Esophagus mucosa (tissue), 1 donor: Measurements from ENCODE around the gene DLEC1. TPM values are rescaled to one million over a fixed set of nuclear protein-coding genes. Genes with fewer than 3 reads are reported as not detected.
"Not testable (repeated sequence)": the region's sequence is repeated elsewhere in the genome, so short reads cannot be mapped to it uniquely, and the experiment has no call there.

ENCODE experiments used
- ATAC-seq: fragments of 200-7000 bp; cut with Tn5 transposase; one replicate; pipeline ENCODE4 v1.9.1; 2020
- total RNA-seq: library from RNA; stranded (reverse); gene quantifications from one replicate; pipeline ENCODE4 v1.2.4, GENCODE V29; 2023
- donor health status: DM: yes; HTN: yes; CAD: no.

DLEC1 gene
- total RNA-seq, 1 donor from 2014 or later, result 0.08 TPM

DNA sequence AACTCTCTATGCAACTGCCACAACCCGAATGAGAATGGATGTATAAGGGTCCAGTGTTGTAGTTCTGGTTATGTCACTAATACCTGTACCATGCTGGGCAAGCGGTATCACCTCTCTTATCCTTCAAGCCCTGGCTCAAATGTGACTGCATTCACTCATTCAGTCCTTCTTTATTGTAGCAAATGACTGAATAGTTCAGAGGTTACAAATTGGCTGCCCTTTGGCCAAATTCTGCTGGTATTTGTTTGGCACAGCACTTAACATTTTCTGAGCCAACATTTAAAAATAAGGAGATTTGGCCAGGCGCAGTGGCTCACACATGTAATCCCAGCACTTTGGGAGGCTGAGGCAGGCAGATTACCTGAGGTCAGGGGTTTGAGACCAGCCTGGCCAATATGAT lies 47.5 kb downstream of the DLEC1 start:
- no peak for ATAC-seq

- ATAC-seq, result not testable (repeated sequence)
Observed at GRCh38 chr3:38087278-38087677, 48.3 kb downstream of the DLEC1 start.

GRCh38 chr3:38088126-38089078 lies 49.4 kb downstream of the DLEC1 start:
- ATAC-seq, result no peak

DNA sequence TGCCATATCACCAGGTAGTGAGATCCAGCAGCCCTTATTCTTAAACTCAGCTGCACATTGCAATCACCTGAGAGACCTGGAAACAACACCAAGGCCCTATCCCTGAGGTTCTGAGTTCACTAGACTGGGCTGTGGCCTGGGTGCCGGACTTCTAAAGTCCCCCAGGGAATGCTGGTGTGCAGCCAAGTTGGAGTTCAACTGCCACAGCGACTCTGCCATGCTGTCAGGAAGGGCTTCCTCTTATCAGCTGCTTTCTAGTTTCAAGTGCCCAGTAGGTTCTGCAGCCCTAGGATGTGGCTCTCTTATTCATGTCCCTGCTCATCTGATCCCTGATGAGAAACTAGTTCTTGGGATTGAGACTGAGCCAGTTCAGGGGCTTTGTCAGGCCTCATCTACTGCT lies 50.2 kb downstream of the DLEC1 start:
- ATAC-seq, result no peak

DNA sequence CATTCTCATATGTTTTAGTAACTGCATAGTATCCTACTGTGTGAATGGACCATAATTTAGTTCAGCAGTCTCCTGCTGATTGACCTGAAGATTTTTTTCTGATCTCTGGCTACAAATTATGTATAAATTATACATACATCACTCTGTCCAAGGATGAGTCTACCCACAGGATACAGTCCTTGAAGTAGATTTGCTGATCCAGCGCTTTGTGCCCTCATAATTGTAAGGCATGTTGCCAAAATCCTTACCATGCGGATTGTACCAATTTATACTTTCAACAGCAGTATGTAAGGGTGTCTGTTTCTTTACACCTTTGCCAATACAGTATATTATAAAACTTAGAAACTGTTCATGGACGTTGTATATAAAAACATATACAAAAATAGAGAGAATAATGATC lies 51.4 kb downstream of the DLEC1 start:
- ATAC-seq, result no peak

DNA sequence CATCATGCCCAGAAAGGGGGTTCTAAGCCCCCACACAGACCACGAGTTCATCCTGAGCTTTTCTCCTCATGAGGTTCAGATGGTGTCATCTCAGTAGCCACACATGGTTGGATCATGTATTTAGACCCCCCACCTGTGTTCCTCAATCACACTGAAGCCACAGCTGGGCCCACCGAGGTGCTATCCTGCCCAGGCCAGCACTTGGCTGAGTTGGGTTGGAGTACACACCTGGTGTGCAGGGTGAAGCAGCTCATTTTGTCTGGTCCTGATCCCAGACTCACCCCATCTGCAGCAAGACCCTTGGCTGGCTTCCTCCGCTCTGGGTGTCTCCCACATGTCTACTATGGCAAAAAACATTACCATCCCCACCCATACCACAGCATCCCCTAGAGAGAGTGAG lies 56.0 kb downstream of the DLEC1 start:
- ATAC-seq, result no peak

DNA sequence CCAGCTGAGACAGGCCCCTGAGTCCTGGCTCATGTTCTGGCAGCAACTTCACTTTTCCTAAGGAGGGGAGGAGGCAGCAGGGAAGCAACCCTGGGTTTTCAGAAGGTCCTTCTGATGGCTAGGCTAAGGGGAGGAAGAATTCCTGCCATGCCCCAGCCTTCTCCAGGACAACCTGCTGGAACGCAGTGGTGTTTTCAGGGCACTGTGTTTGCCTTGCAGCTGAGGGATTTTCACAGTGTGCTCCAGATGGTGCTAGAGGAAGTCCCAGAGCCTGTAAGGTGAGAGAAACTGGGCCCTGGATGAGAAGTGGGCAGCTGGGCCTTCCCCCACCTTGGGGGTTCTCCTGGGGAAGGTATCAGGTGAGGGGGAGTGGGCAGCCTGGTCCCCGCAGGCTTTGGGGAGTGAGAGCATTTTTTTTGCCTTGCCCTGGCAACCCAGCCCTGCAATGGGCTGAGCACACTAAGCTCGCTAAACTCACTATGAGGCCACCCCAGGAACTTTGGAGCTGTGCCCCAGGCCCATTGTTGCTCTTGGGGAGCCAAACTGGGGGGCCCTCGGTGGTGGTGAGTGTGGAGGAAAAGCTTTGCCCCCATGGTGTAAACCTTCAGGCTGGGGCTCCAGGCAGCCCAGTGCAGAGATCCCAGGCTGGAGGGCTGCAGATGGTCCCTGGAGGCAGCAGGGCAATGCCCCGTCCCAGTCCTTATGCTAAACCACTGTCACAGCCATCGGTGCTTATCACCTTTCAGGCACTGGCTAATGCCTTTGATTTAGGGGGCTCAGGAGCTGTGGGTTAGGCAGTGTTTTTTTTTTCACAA lies 56.9 kb downstream of the DLEC1 start:
- no peak for ATAC-seq

- no peak for ATAC-seq
Observed at GRCh38 chr3:38097446-38098375, 58.7 kb downstream of the DLEC1 start.

- ATAC-seq, result no peak
Observed at GRCh38 chr3:38098376-38098723, 59.3 kb downstream of the DLEC1 start.

DNA sequence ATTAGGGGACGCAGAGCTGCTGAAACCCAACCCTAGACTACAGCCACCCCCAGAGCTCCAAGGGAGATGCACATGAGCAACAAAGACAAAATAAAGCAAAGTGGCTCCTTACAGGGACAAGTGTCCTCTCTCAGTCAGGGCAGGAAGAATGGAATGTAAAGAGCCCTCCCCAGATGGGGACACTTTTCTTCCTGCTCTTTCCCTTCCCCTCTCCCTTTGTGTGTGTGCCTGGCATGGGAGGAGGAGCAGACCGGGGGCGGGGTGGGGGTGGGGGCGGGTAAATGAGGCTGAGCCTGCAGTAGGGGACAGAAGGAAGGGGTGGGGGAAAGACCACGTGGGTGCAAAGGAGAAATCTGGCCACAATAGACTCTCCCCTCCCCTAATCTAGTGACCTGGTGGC lies 60.5 kb downstream of the DLEC1 start:
- ATAC-seq, result no peak

- no peak for ATAC-seq
Observed at GRCh38 chr3:38100498-38100897, 61.5 kb downstream of the DLEC1 start.

- no peak for ATAC-seq
Observed at GRCh38 chr3:38101811-38102443, 62.9 kb downstream of the DLEC1 start.

GRCh38 chr3:38102444-38102814 lies 63.4 kb downstream of the DLEC1 start:
- peak; percentile 84 for ATAC-seq

DNA sequence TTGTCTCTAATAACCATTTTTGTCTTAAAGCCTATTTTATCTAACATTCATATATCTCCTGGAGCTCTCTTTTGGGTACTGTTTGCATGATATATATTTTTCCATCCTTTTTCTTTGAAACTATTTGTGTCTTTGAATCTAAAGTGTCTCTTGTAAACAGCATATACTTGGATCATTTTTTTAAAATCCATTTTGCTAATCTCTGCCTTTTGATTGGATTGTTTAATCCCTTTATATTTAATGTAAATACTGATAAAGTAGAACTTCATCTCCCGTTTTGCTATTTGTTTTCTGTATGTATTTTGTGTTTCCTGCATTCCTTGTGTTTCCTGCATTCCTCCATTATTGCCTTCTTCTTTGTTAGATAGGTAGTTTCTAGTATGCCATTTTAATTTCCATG lies 66.5 kb downstream of the DLEC1 start:
- no peak for ATAC-seq

DNA sequence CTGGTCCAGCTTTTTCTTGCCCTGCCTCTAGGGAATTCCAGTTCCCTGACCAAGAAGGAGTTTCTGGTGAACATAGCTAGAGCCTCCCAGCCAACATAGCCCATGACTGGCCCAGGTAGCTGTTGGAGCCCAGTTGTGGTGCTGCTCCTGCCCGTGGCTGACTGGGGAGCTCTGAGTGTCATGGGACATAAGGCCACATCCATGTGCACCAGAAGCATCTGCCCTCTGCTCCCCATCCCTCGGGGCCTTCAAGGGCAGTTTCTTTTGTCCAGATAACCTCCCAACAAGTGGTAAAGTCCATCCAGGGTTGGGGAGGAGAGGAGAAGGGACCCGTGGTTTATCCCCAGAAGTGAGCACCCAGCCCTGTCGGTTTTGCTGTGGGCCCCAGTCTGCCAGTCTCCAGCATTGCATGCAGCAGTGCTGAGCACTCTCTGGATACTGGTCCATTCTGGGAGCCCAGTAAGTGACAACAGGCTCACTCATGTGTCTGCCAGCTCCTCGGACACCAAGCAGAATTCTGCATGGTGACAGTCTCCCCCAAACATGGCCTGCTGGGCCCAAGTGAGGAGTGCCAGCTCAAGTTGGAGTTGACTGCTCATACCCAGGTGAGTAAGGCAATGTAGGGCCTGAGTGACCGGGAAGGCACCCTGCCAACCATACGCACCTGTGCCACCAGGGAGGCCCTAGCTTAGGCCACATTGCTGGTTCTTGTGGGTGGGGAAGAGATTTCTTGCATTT lies 69.1 kb downstream of the DLEC1 start:
- ATAC-seq, result no peak

DNA sequence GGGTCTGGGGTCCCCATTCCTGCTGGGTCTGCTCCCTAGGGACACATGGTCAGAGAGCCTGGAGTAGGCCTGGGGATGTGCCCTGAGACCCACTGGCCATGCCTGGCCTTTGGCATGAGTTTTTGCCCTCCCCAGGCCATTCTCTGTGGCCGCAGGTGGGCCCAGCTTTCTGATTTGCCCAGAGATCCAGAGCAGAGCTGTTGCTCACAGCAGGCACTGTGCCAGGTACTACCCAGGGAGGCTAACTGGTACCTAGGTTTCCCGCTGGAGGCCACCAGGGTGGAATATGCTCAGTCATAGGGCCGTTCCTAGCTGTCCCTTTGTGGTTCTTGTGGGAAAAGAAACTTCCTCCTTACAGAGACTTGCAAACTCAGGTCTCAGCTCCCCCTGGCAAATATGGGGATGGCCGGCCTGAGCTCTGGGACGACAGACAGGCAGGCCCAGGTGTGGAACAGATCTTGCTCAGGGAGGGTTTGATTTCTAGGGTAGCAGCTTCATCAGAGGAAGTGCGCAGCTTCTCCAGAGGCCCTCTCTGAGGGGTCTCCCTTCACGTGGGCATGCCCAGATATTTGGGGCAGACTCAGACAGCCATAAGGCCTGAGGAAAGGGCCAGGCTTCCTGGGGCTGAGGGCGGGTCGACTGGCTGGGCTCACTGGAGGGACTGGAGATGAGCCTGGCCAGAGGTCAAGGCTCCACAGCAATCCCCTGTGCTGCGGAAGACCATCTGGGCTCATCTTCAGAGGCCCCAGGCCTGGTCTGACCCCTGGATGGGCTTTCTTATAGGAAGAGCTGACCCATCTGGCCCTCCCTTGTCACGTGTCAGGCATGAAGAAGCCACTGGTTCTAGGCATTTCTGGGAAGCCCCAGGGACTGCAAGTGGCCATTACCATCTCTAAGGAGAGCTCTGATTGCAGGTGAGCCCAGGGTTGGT lies 69.9 kb downstream of the DLEC1 start:
- ATAC-seq, result peak; percentile 4

GRCh38 chr3:38109580-38110313 lies 70.7 kb downstream of the DLEC1 start:
- ATAC-seq, result no peak

GRCh38 chr3:38110314-38111050 lies 71.5 kb downstream of the DLEC1 start:
- ATAC-seq, result no peak

- no peak for ATAC-seq
Observed at GRCh38 chr3:38111201-38111600, 72.2 kb downstream of the DLEC1 start.
